ENCODE measurements around the gene PPIA. TPM values are rescaled to one million over a fixed set of nuclear protein-coding genes. Genes with fewer than 3 reads are reported as not detected.
"Not testable (repeated sequence)": the region's sequence is repeated elsewhere in the genome, so short reads cannot be mapped to it uniquely, and the experiment has no call there.

PPIA gene
- total and polyA plus RNA-seq, 3 donors from 2014 or later: 616 to 918 (median 873) TPM

- Histone ChIP-seq H3K9me3 (no peaks in the 10 kb centered on the region), H3K4me3 (no peak overlapping the region), H3K27ac (no peak overlapping the region), H3K27me3 (no peaks in the 10 kb centered on the region), H3K4me1 (peaks cover 26% of the 10 kb centered on the region), H3K36me3 (ENCODE audit: low read depth, missing control alignments) (no peaks in the 10 kb centered on the region)
- no peak for DNase-seq
- intact Hi-C loops (cut with DNase I; ENCODE audit: low total_unique reads): no loop called here
- WGBS, 2 donors: 65 to 76% methylated on average over 6 of the region's 6 CpGs
- no peak for TF ChIP-seq POLR2A (IDR thresholded peaks at IDR 0.05)
- TF ChIP-seq CTCF (IDR thresholded peaks at IDR 0.05): no peak
These were observed 24.0 kb upstream of the PPIA start for GRCh38 chr7:44772440-44772839.

GRCh38 chr7:44772867-44773266 is 23.6 kb upstream of the PPIA start:
- Histone ChIP-seq H3K27me3 (no peaks in the 10 kb centered on the region), H3K9me3 (no peaks in the 10 kb centered on the region), H3K4me3 (no peak overlapping the region), H3K27ac (no peak overlapping the region), H3K36me3 (ENCODE audit: low read depth, missing control alignments) (no peaks in the 10 kb centered on the region), H3K4me1 (peaks cover 22% of the 10 kb centered on the region)
- 82 to 90% methylated on average over 9 to 10 of the region's 10 CpGs for WGBS, 2 donors
- intact Hi-C loops (cut with DNase I; ENCODE audit: low total_unique reads): no loop called here
- DNase-seq: no peak
- TF ChIP-seq POLR2A (IDR thresholded peaks at IDR 0.05) (no peak), CTCF (IDR thresholded peaks at IDR 0.05) (no peak)

- DNase-seq; H3K4me3 ChIP-seq; H3K27me3 ChIP-seq; H3K4me1 ChIP-seq; H3K9me3 ChIP-seq; H3K27ac ChIP-seq; H3K36me3 ChIP-seq (ENCODE audit: low read depth, missing control alignments); intact Hi-C loops (cut with DNase I; ENCODE audit: low total_unique reads): not testable (repeated sequence)
- WGBS, 2 donors: 79 to 91% methylated on average over 3 of the region's 3 CpGs
These were observed 22.0 kb upstream of the PPIA start for GRCh38 chr7:44774486-44774885.

GRCh38 chr7:44775383-44776107 is 20.9 kb upstream of the PPIA start:
- Histone ChIP-seq H3K36me3 (ENCODE audit: low read depth, missing control alignments) (no peaks in the 10 kb centered on the region), H3K4me1 (peaks cover under 1% of the 10 kb centered on the region), H3K9me3 (no peaks in the 10 kb centered on the region), H3K27me3 (no peaks in the 10 kb centered on the region), H3K4me3 (no peak overlapping the region), H3K27ac (no peak overlapping the region)
- intact Hi-C loops (cut with DNase I; ENCODE audit: low total_unique reads): no loop called here
- TF ChIP-seq POLR2A (IDR thresholded peaks at IDR 0.05) (no peak), CTCF (IDR thresholded peaks at IDR 0.05) (no peak)
- DNase-seq: no peak
- WGBS, 2 donors: 89 to 91% methylated on average over 6 of the region's 6 CpGs

GRCh38 chr7:44776211-44776610 is 20.3 kb upstream of the PPIA start:
- Histone ChIP-seq H3K4me3 (no peak overlapping the region), H3K27ac (no peak overlapping the region), H3K4me1 (no peaks in the 10 kb centered on the region), H3K36me3 (ENCODE audit: low read depth, missing control alignments) (no peaks in the 10 kb centered on the region), H3K9me3 (no peaks in the 10 kb centered on the region), H3K27me3 (no peaks in the 10 kb centered on the region)
- intact Hi-C loops (cut with DNase I; ENCODE audit: low total_unique reads): no loop called here
- TF ChIP-seq CTCF (IDR thresholded peaks at IDR 0.05) (no peak), POLR2A (IDR thresholded peaks at IDR 0.05) (no peak)
- WGBS, 2 donors: 93 to 94% methylated on average over 3 of the region's 3 CpGs
- DNase-seq: no peak

Data from testis (tissue), 3 donors.